HL-60/S4 treated with phorbol 12-myristate 13-acetate at 8.2 ng/mL for 4 days and 3 days (cell line): ENCODE results near the gene ELP4.
"Not testable (repeated sequence)": the region's sequence is repeated elsewhere in the genome, so short reads cannot be mapped to it uniquely, and the experiment has no call there.

ENCODE experiments used
- in situ Hi-C: fragments of 300-500 bp; cut with MboI; formaldehyde crosslinking; loops from 2 replicates; pipeline ENCODE4 v1.15.0; 2022; ENCODE audit warnings: low sequenced_read_pairs

The ELP4 gene

GRCh38 chr11:31509429-31510345 is at the start of gene ELP4, which contains the start of gene IMMP1L:
TSS of gene ELP4 (plus strand) at chr11:31509767. CDS start at chr11:31509785, 18 bp downstream.
TSS of gene IMMP1L (minus strand) at chr11:31509622. CDS start at chr11:31463276, 46,346 bp downstream.
- in situ Hi-C loops: no loop called here

- in situ Hi-C loops: no loop called here
Observed at GRCh38 chr11:31464436-31464835, 45.1 kb upstream of the ELP4 start.

GRCh38 chr11:31474083-31474482 is 35.5 kb upstream of the ELP4 start:
- in situ Hi-C loops: no loop called here

GRCh38 chr11:31477528-31478222 is 31.9 kb upstream of the ELP4 start:
- in situ Hi-C loops: no loop called here

GRCh38 chr11:31478223-31478590 is 31.4 kb upstream of the ELP4 start:
- in situ Hi-C loops: no loop called here

GRCh38 chr11:31479066-31479465 is 30.5 kb upstream of the ELP4 start:
- in situ Hi-C loops: no loop called here

GRCh38 chr11:31480930-31481329 is 28.6 kb upstream of the ELP4 start:
- in situ Hi-C loops: no loop called here

GRCh38 chr11:31484497-31484896 is 25.1 kb upstream of the ELP4 start:
- in situ Hi-C loops: no loop called here

GRCh38 chr11:31487848-31488247 is 21.7 kb upstream of the ELP4 start:
- in situ Hi-C loops: no loop called here

- in situ Hi-C loops: no loop called here
Observed at GRCh38 chr11:31492320-31492913, 17.1 kb upstream of the ELP4 start.

GRCh38 chr11:31493235-31493634 is 16.3 kb upstream of the ELP4 start:
- in situ Hi-C loops: no loop called here

GRCh38 chr11:31493762-31494161 is 15.8 kb upstream of the ELP4 start:
- in situ Hi-C loops: not testable (repeated sequence)

- in situ Hi-C loops: no loop called here
Observed at GRCh38 chr11:31499576-31500178, 9.9 kb upstream of the ELP4 start.

- in situ Hi-C loops: no loop called here
Observed at GRCh38 chr11:31500560-31500959, 9.0 kb upstream of the ELP4 start.

GRCh38 chr11:31509051-31509428 is 527 bp upstream of the ELP4 start:
- in situ Hi-C loops: no loop called here

- in situ Hi-C loops: no loop called here
Observed at GRCh38 chr11:31512117-31512516, 2.5 kb downstream of the ELP4 start.

GRCh38 chr11:31521497-31522150 is 12.1 kb downstream of the ELP4 start:
- in situ Hi-C loops: no loop called here

GRCh38 chr11:31529189-31529588 is 19.6 kb downstream of the ELP4 start:
- in situ Hi-C loops: no loop called here

GRCh38 chr11:31529701-31530100 is 20.1 kb downstream of the ELP4 start:
- in situ Hi-C loops: no loop called here

- in situ Hi-C loops: no loop called here
Observed at GRCh38 chr11:31531293-31531692, 21.7 kb downstream of the ELP4 start.

- in situ Hi-C loops: no loop called here
Observed at GRCh38 chr11:31535479-31535878, 25.9 kb downstream of the ELP4 start.
